ENCODE results near the gene GJA1.
"Not testable (repeated sequence)": the region's sequence is repeated elsewhere in the genome, so short reads cannot be mapped to it uniquely, and the experiment has no call there.

The GJA1 gene

GRCh38 chr6:121428872-121429756 lies 6.3 kb upstream of the GJA1 start:
- H3K4me3 Mint-ChIP-seq = no peak overlapping the region

DNA sequence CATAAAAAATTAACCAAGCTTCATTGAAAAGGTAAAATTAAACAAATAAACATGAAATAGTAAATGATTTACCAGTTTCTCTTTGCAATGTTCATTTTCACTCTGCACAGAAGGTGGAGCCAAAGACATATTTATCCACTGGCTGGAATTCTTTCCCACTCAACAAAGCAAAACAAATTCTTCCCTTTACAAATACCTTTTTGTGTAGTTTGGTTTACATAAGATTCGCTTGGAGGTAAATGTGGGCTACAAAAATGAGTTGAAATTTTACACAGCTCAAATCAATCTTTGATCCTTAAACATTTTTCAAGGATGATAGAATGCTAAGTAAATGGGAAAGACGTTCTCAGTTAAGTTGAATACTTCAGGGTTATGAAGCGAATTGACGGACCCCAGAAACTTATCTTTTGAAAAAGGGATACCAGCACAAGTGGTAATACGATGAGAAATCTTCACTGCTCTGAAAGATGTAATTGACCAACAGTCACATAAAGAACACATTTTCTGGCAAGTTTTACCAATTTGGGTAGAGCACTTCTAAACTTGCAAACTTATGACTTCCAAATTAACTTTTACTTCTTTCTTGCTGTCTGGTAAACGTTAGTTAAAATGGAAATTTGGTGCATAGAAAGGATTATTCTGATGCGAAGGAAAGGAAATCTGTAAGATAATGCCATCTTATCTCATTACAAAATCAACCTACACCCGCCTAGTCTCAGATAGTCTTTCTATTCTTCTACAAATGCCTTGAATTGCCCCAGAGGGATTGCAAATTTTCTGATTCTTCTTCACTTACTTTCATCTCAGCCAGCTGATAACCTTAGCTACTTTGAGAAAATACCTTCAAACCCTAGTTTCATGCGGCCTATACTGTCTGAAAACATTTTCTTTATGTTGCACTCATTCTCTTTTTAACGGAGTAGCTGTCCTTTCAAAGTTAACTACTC lies 4.7 kb upstream of the GJA1 start:
- H3K27ac Mint-ChIP-seq = no peak overlapping the region
- H3K9me3 Mint-ChIP-seq = no peaks in the 10 kb centered on the region
- H3K36me3 Mint-ChIP-seq (ENCODE audit: low read depth) = no peaks in the 10 kb centered on the region
- no peak overlapping the region for H3K4me3 Mint-ChIP-seq
- no peaks in the 10 kb centered on the region for H3K4me1 Mint-ChIP-seq (ENCODE audit: low read depth)
- H3K27me3 Mint-ChIP-seq (ENCODE audit: low read depth) = peaks cover 10% of the 10 kb centered on the region
- DNase-seq (ENCODE audit: low spot score) = no peak

More at GRCh38 chr6:121428872-121429756, 6.3 kb upstream of the GJA1 start:
- no peak overlapping the region for H3K27ac Mint-ChIP-seq
- no peaks in the 10 kb centered on the region for H3K27me3 Mint-ChIP-seq (ENCODE audit: low read depth)
- no peaks in the 10 kb centered on the region for H3K4me1 Mint-ChIP-seq (ENCODE audit: low read depth)
- no peak for DNase-seq (ENCODE audit: low spot score)
- no peaks in the 10 kb centered on the region for H3K36me3 Mint-ChIP-seq (ENCODE audit: low read depth)
- H3K9me3 Mint-ChIP-seq = no peaks in the 10 kb centered on the region

GRCh38 chr6:121431776-121432175 lies 3.7 kb upstream of the GJA1 start:
- not testable (repeated sequence) for H3K36me3 Mint-ChIP-seq (ENCODE audit: low read depth); H3K4me1 Mint-ChIP-seq (ENCODE audit: low read depth); H3K27ac Mint-ChIP-seq; H3K9me3 Mint-ChIP-seq; H3K4me3 Mint-ChIP-seq; DNase-seq (ENCODE audit: low spot score)
- H3K27me3 Mint-ChIP-seq (ENCODE audit: low read depth) = peaks cover 16% of the 10 kb centered on the region

DNA sequence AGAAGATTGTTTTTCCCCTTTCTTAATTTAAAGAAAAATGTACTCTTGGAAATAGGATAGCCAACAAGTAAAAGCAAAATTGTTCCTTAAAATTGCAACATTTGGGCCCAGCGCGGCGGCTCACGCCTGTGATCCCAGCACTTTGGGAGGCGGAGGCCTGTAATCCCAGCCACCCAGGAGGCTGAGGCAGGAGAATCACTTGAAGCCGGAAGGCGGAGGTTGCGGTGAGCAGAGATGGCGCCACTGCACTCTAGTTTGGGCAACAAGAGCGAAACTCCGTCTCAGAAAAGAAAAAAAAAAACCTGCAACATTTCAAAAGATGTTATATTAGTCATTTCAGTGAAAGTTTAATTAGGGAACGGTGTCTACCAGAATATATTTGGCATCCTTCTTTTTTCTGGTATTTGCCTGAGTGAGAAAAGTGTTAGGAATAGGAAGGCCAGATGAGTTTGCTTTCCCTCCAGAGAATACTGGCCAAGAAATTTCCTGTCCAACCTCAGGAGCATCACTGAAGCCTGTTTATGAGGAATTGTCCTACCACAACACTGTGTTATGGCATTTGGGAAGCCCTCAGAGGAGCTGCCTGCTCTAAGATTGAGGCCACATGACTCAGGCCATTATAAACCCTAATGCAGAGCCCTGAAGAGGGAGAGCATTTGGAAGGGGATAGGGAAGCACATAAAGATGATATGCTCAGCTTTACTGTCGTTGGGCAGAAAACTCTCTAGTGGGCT lies 1.2 kb upstream of the GJA1 start:
- H3K36me3 Mint-ChIP-seq (ENCODE audit: low read depth) = no peaks in the 10 kb centered on the region
- no peak for DNase-seq (ENCODE audit: low spot score)
- no peaks in the 10 kb centered on the region for H3K9me3 Mint-ChIP-seq
- no peak overlapping the region for H3K27ac Mint-ChIP-seq
- peaks cover 38% of the 10 kb centered on the region for H3K27me3 Mint-ChIP-seq (ENCODE audit: low read depth)
- no peak overlapping the region for H3K4me3 Mint-ChIP-seq
- H3K4me1 Mint-ChIP-seq (ENCODE audit: low read depth) = peaks cover 12% of the 10 kb centered on the region

DNA sequence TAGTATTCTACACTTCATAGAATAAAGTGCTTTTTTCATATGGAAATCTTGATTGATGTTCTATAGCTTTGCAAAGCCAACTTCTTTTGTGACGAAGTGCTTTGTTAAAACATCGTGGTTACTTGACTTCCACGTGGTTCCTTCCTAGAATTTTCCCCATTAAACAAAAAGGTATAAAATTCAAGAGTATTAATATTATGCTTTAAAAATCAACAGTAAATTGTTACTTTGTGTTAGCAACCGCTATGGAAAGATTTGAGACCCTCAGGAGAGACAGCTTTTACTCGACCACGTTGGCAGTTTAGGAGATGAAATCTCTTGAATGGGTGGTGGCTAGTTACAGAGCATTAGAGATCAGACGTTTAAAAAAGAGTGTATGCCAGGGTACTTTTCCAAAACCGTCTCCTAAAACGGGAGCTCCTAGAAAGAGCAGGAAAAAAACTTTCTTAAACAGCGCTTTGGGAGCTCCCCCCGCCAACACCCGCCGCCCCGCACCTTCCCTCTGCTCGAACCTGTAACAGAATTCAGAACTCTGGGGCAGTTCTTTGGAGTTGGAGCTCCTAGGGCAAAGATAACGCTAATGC lies 920 bp downstream of the GJA1 start:
- Mint-ChIP-seq H3K4me1 (ENCODE audit: low read depth) (peaks cover 12% of the 10 kb centered on the region), H3K27me3 (ENCODE audit: low read depth) (peaks cover 46% of the 10 kb centered on the region), H3K4me3 (peak overlapping the region; percentile 85), H3K36me3 (ENCODE audit: low read depth) (no peaks in the 10 kb centered on the region), H3K9me3 (no peaks in the 10 kb centered on the region), H3K27ac (no peak overlapping the region)
- no peak for DNase-seq (ENCODE audit: low spot score)

DNA sequence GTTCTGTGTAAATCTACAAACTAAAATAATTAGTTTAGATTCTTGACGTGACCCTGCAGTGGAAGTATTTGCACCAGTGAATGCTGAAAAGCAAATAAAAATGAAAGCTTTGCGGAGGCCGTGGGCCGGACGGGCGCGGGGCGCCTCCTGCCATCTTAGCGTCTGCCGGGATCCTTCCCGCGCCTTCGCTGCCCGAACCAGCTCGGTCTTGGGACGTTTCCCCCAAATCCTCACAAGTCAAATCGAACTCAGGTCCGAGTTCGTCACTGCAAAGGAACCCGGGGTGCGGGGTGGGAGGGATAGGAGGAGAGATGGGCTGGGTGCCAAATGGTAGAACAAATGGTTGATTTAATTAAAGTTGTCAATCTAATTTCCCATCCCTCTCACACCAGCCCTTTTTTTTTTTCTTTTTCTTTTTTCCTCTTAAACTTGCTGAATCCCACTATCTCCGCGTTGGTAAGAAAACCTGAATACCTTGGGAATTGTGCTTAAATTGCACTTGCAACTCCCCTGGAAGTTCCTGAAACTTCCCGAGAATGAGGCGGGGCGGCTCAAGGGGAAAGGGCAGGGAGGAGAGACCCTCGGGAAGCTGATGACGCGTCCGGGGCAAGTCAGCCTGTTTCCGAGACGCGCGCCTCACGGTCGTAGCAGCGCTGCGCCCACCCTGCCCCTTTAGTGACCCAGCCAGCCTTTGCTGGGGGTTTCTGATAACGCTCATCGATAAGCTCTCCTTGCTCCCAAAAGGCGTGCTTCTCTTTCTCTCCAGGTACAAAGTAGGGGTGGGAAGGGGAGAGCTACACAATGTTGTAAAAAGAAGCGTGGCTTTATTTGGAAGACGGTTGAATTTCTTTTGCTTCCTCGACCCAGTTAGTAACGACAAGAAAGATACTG lies 1.8 kb downstream of the GJA1 start:
- no peak overlapping the region for H3K27ac Mint-ChIP-seq
- no peaks in the 10 kb centered on the region for H3K9me3 Mint-ChIP-seq
- no peak for DNase-seq (ENCODE audit: low spot score)
- H3K36me3 Mint-ChIP-seq (ENCODE audit: low read depth) = no peaks in the 10 kb centered on the region
- H3K27me3 Mint-ChIP-seq (ENCODE audit: low read depth) = peaks cover 46% of the 10 kb centered on the region
- peaks cover 12% of the 10 kb centered on the region for H3K4me1 Mint-ChIP-seq (ENCODE audit: low read depth)
- H3K4me3 Mint-ChIP-seq = peak overlapping the region; percentile 85

- peaks cover 50% of the 10 kb centered on the region for H3K27me3 Mint-ChIP-seq (ENCODE audit: low read depth)
- H3K27ac Mint-ChIP-seq = no peak overlapping the region
- H3K4me3 Mint-ChIP-seq = peak overlapping the region; percentile 85
- DNase-seq (ENCODE audit: low spot score) = no peak
- H3K9me3 Mint-ChIP-seq = no peaks in the 10 kb centered on the region
- H3K4me1 Mint-ChIP-seq (ENCODE audit: low read depth) = peaks cover 12% of the 10 kb centered on the region
- H3K36me3 Mint-ChIP-seq (ENCODE audit: low read depth) = no peaks in the 10 kb centered on the region
These were observed 2.6 kb downstream of the GJA1 start for GRCh38 chr6:121437851-121438651.

- Mint-ChIP-seq H3K27me3 (ENCODE audit: low read depth) (peaks cover 51% of the 10 kb centered on the region), H3K36me3 (ENCODE audit: low read depth) (no peaks in the 10 kb centered on the region), H3K27ac (no peak overlapping the region), H3K9me3 (no peaks in the 10 kb centered on the region), H3K4me3 (no peak overlapping the region), H3K4me1 (ENCODE audit: low read depth) (peaks cover 12% of the 10 kb centered on the region)
- no peak for DNase-seq (ENCODE audit: low spot score)
These were observed 3.4 kb downstream of the GJA1 start for GRCh38 chr6:121438869-121439268.

GRCh38 chr6:121439475-121439874 lies 4.0 kb downstream of the GJA1 start:
- Mint-ChIP-seq H3K36me3 (ENCODE audit: low read depth) (no peaks in the 10 kb centered on the region), H3K4me3 (no peak overlapping the region), H3K27me3 (ENCODE audit: low read depth) (peaks cover 50% of the 10 kb centered on the region), H3K27ac (no peak overlapping the region), H3K9me3 (no peaks in the 10 kb centered on the region), H3K4me1 (ENCODE audit: low read depth) (peaks cover 12% of the 10 kb centered on the region)
- DNase-seq (ENCODE audit: low spot score) = no peak

- DNase-seq (ENCODE audit: low spot score) = no peak
- H3K4me1 Mint-ChIP-seq (ENCODE audit: low read depth) = peaks cover 12% of the 10 kb centered on the region
- H3K4me3 Mint-ChIP-seq = no peak overlapping the region
- peaks cover 47% of the 10 kb centered on the region for H3K27me3 Mint-ChIP-seq (ENCODE audit: low read depth)
- no peaks in the 10 kb centered on the region for H3K9me3 Mint-ChIP-seq
- H3K27ac Mint-ChIP-seq = no peak overlapping the region
- H3K36me3 Mint-ChIP-seq (ENCODE audit: low read depth) = no peaks in the 10 kb centered on the region
These were observed 4.5 kb downstream of the GJA1 start for GRCh38 chr6:121439926-121440325.

DNA sequence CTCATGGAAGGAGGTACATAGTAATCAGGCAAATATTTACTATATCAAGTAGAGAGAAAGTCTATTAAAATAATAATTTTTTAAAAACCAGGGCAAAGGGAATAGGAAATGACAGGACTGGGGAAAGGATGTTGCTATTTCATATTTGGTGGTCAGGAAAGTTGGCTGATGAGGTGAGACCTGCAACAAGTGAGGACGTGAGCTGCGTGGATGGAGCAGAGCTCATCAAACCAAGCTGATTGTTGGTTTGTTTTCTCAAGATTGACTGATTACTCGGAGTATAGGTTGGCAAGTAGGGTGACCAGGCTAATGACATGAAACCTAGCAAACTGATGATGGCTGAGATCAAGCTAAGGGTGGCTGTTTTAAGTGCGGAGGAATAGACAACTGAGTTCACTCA lies 6.0 kb downstream of the GJA1 start:
- Mint-ChIP-seq H3K36me3 (ENCODE audit: low read depth) (no peaks in the 10 kb centered on the region), H3K4me1 (ENCODE audit: low read depth) (peaks cover 10% of the 10 kb centered on the region), H3K27me3 (ENCODE audit: low read depth) (peaks cover 38% of the 10 kb centered on the region), H3K27ac (no peak overlapping the region), H3K9me3 (no peaks in the 10 kb centered on the region), H3K4me3 (no peak overlapping the region)
- DNase-seq (ENCODE audit: low spot score) = no peak

DNA sequence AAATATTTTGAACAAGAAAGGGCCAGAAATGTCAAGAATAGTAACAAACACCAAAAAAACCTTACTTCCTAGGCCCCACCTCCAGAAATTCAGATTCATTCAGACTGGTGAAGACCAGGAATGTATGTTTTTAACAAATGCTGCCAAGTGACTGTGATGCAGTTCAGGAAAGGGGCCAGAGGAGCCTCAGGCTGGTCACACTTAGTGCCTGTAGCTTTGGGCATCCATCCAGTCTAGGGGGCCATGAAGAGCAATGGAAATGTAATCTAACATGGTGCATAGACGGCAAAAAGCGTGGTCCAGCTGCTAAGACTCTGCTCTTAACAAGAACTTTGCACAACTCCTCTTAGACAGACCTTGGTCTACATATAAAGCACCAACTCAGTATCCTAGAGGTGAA lies 7.1 kb downstream of the GJA1 start:
- H3K9me3 Mint-ChIP-seq = no peaks in the 10 kb centered on the region
- H3K27ac Mint-ChIP-seq = no peak overlapping the region
- no peak overlapping the region for H3K4me3 Mint-ChIP-seq
- no peaks in the 10 kb centered on the region for H3K36me3 Mint-ChIP-seq (ENCODE audit: low read depth)
- DNase-seq (ENCODE audit: low spot score) = no peak
- peaks cover 3% of the 10 kb centered on the region for H3K4me1 Mint-ChIP-seq (ENCODE audit: low read depth)
- H3K27me3 Mint-ChIP-seq (ENCODE audit: low read depth) = peaks cover 27% of the 10 kb centered on the region
